ENCODE data around the gene ZAP70. TPM values are rescaled to one million over a fixed set of nuclear protein-coding genes. Genes with fewer than 3 reads are reported as not detected.

ZAP70 gene
- total RNA-seq, 1 experiment from 2014 or later: not detected

- CTCF ChIA-PET: no interaction called here
- TF ChIP-seq CTCF (IDR thresholded peaks at IDR 0.05; ENCODE audit: unreplicated experiment): no peak
- no TSS peak for BruUV-seq (replicated peaks)
- H3K27me3 Mint-ChIP-seq (ENCODE audit: unreplicated experiment): no peaks in the 10 kb centered on the region
- no peak overlapping the region for H3K4me3 Mint-ChIP-seq (ENCODE audit: low read depth, unreplicated experiment)
- H3K9me3 Mint-ChIP-seq (ENCODE audit: low read depth, unreplicated experiment): no peaks in the 10 kb centered on the region
- intact Hi-C loops (cut with micrococcal nuclease; ENCODE audit: unreplicated experiment): no loop called here
- no peaks in the 10 kb centered on the region for H3K4me1 Mint-ChIP-seq (ENCODE audit: low read depth, unreplicated experiment)
- DNase-seq: no peak
- no peak overlapping the region for H3K27ac Mint-ChIP-seq (ENCODE audit: unreplicated experiment)
- no peaks in the 10 kb centered on the region for H3K36me3 Mint-ChIP-seq (ENCODE audit: insufficient read depth, unreplicated experiment)
These were observed 47.8 kb downstream of the ZAP70 start for GRCh38 chr2:97761192-97761591.

- Mint-ChIP-seq H3K4me3 (ENCODE audit: low read depth, unreplicated experiment) (no peak overlapping the region), H3K36me3 (ENCODE audit: insufficient read depth, unreplicated experiment) (no peaks in the 10 kb centered on the region), H3K27ac (ENCODE audit: unreplicated experiment) (no peak overlapping the region), H3K9me3 (ENCODE audit: low read depth, unreplicated experiment) (no peaks in the 10 kb centered on the region), H3K27me3 (ENCODE audit: unreplicated experiment) (no peaks in the 10 kb centered on the region), H3K4me1 (ENCODE audit: low read depth, unreplicated experiment) (no peaks in the 10 kb centered on the region)
- no peak for TF ChIP-seq CTCF (IDR thresholded peaks at IDR 0.05; ENCODE audit: unreplicated experiment)
- DNase-seq: no peak
- intact Hi-C loops (cut with micrococcal nuclease; ENCODE audit: unreplicated experiment): no loop called here
- no TSS peak for BruUV-seq (replicated peaks)
- CTCF ChIA-PET: no interaction called here
These were observed 49.9 kb downstream of the ZAP70 start for GRCh38 chr2:97763176-97763845.

GRCh38 chr2:97764559-97765263, 51.3 kb downstream of the ZAP70 start:
- intact Hi-C loops (cut with micrococcal nuclease; ENCODE audit: unreplicated experiment): no loop called here
- CTCF ChIA-PET: no interaction called here
- no peaks in the 10 kb centered on the region for H3K9me3 Mint-ChIP-seq (ENCODE audit: low read depth, unreplicated experiment)
- BruUV-seq (replicated peaks): no TSS peak
- DNase-seq: no peak
- H3K36me3 Mint-ChIP-seq (ENCODE audit: insufficient read depth, unreplicated experiment): no peaks in the 10 kb centered on the region
- TF ChIP-seq CTCF (IDR thresholded peaks at IDR 0.05; ENCODE audit: unreplicated experiment): no peak
- H3K4me3 Mint-ChIP-seq (ENCODE audit: low read depth, unreplicated experiment): no peak overlapping the region
- no peak overlapping the region for H3K27ac Mint-ChIP-seq (ENCODE audit: unreplicated experiment)
- H3K4me1 Mint-ChIP-seq (ENCODE audit: low read depth, unreplicated experiment): no peaks in the 10 kb centered on the region
- H3K27me3 Mint-ChIP-seq (ENCODE audit: unreplicated experiment): no peaks in the 10 kb centered on the region

GRCh38 chr2:97765933-97766332, 52.6 kb downstream of the ZAP70 start:
- CTCF ChIA-PET: interaction anchor here (0.6 kb wide), 1 partner anchor 38 kb away, joined by 3 read pairs; no protein-coding TSS in a partner anchor
- Mint-ChIP-seq H3K9me3 (ENCODE audit: low read depth, unreplicated experiment) (no peaks in the 10 kb centered on the region), H3K27me3 (ENCODE audit: unreplicated experiment) (no peaks in the 10 kb centered on the region), H3K36me3 (ENCODE audit: insufficient read depth, unreplicated experiment) (no peaks in the 10 kb centered on the region), H3K27ac (ENCODE audit: unreplicated experiment) (no peak overlapping the region), H3K4me1 (ENCODE audit: low read depth, unreplicated experiment) (no peaks in the 10 kb centered on the region), H3K4me3 (ENCODE audit: low read depth, unreplicated experiment) (no peak overlapping the region)
- intact Hi-C loops (cut with micrococcal nuclease; ENCODE audit: unreplicated experiment): no loop called here
- DNase-seq: no peak
- BruUV-seq (replicated peaks): no TSS peak
- TF ChIP-seq CTCF (IDR thresholded peaks at IDR 0.05; ENCODE audit: unreplicated experiment): no peak

Measured in Calu3 (cell line).